Activated gamma-delta T cell treated with anti-CD3 and anti-CD28 coated beads, Interleukin-2, amount 50 U/mL, for 16 hours (primary cell): ENCODE data around the gene G6PC2.
"Not testable (repeated sequence)": the region's sequence is repeated elsewhere in the genome, so short reads cannot be mapped to it uniquely, and the experiment has no call there.

Experiments
- DNase-seq: peaks from one replicate; pipeline ENCODE4 v3.0.0-alpha.2; 2020; ENCODE audit warnings: low read depth

G6PC2 gene

DNA sequence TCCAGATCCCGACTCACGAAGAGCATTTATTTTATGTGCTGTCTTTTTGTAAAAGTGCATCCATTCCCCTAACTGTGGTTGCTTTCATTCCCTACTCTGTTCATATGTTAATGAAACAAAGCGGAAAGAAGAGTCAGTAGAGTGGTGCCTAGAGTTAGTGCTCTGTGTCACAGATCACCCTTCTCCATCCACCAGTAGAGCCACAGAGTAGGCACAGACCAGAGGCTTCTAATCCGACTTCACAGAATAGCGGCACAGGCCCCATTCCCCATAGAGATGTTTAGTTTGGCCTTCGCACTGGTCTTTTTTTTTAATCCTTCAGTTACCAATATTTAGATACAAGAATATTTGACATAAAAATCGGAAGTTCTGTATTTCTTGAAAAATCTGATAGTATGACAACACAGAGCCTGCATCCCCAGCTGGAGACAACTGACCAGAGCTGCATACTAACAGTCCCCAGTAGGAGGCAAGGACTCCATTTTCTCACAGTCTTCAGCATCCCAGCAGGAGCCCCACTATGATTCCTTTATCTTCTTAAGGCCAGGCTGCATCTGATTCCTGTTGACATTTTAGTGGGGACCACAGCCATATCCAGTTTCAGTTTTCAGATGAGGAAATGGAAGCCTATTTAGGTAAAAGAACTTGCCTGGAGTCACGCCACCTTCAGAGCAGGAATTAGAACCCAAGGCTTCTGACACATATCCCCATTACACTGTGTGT is 7.0 kb downstream of the G6PC2 start:
- no peak for DNase-seq

DNA sequence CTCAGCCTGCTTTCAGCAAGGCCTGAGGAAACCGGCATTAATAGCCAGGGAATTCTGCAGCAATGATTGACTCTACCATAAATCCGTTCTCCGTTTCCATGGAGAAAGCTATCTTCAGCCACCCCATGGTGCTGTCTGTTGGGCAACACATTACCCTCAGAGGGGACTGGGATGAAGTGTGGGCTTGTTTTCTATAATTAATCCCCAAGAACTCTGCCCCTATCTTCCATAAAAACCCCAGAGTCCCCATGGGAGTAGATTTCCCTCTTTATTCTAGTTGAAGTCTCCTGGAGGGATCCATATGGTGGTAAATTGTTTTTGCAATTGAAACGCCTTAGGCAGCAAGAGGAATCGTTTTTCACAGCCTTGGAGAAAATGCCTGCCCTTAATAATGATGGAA is 9.2 kb downstream of the G6PC2 start:
- no peak for DNase-seq

DNA sequence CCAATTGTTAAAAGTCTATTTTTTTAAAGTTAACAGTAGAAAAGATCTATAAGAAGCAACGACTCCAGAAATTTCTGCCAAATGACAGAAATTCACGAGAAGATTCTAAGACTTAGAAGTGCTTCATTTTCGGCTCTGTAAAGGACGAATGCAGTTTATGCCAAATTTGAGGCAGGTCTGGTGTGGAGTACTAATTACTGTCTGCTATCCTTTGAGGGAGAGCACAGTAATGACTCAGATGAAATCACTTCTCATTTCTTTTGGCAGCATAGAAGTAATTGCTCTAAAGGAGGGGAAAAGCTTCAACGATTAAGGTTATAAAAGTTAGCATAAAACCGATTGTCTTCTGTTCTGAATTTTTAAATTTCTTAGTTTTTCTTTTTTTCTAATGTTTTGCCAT is 11.4 kb downstream of the G6PC2 start:
- DNase-seq, result no peak

DNA sequence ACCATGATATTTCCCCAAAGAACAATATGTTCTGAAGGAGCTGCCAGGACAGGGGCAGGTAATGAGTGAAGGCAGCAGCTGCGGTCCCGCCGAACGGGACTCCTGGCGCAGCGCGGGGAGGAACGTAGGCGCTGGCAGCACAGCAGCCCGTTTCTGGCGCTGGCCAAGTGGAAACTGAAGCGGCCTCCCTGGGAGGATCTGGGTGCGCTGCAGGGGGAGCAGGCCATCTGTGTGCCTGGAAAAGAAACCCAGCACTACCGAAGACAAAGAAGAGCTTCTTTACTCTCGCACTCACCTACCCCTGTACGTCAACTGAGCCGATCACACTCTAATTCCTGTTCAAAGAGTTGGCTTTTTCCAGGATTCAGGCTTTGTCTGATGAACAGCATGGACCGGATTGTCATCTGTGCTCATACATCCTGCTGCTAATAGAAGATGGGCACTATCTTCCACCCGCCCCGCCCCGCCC is 11.8 kb downstream of the G6PC2 start:
- DNase-seq, result no peak

DNA sequence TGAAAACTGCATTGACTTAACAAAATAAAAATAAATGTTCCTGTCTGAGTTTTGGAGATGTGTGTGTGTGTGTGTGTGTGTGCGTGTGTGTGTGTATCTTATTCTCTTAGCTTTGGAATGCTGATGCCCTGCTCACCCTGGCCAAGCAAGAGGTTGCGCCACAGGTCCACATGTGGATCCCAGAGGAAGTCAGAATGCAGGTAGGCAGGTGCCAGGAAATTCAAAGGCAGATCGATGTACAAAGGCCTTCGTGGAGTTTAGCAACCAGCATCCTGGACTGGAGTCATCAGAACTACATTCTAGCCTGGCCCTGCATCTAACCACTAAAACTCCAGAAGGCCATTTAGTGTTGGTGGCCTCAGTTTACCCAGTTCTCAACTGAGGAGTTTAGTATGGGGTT is 12.4 kb downstream of the G6PC2 start:
- DNase-seq, result no peak

DNA sequence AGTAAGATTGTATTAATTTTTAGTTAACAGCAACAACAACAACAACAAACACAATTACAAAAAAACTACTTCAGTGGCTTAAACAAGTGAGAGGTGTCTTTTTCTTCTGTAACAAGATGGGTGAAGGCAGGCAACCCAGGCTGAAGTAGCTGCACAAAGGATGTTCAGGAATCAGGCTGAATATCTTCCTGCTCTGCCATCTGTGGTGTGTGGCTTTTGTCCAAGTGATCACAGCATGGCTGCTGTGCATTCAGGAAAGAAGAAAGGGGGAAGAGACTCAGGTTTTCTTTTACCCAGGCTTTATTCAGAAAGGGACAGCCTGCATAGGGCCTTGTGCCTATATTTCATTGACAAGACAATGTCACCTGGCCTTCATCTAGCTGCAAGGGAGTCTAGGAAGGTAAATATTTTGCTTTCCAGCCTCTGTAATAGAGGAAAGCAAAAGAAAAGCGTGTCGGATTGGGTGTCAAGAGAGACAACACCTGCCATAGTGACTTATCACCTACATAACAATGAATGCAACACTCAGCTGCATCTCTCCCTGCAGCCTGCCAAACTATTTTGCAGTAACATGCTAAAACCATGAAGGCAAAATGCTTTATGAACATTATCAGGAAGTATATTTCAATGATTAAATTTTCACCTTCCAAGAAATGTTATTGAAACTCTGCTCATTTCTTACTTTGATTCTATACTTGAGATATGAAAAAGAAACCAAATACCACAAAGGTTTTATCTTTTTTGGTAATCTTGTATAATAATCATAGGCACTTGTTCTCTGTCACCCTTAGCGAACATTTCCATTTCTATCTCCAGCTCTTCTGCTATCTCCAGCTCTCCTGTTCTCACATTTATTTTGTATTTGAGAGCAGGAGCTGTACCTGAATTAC is 14.6 kb downstream of the G6PC2 start:
- no peak for DNase-seq

DNA sequence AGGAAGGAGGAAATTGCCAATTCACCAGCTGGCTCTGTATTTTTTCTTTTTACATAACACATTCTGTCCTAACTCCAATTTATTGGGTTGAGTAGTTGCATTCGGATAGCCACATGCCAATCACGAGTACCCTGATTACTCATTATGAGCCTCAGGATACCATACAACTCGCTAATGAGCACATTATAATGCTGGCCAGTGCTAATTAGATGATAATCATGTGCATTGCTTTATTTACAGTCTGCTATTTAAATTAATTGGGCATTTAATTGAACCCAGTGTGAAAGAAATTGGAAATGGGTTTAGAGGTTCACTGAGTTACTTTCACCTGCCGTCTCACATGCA is 15.2 kb downstream of the G6PC2 start:
- DNase-seq, result no peak

DNA sequence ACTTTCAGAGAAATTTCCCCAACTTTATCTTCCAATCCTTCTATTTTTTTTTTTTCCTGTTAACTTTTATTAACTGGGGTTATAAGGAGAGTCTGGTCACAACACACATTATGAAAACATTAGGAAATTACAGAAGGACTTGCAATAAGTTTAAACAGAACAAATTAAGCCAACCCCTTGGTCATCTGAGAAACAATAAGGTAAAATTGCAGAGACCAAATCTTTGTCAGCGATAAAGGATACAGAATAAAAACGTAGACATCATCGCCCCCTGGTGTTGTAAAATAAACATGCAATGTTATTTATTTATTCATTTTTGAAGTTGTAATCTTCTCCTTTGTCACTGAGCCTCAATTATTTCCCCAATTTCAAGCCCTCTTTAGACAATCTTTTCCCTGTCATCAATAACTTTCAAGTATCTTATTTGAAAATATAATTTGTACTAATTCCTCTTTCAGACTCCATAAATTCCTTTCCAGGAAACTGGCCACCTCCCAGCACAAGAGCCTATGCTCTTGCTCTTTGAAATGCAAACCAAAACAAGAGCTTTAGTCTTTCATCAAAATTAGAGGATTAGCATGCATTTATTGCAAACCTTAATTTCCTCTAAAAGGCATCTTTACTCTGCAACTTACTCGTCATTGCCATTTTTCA is 19.5 kb downstream of the G6PC2 start:
- DNase-seq, result no peak

DNA sequence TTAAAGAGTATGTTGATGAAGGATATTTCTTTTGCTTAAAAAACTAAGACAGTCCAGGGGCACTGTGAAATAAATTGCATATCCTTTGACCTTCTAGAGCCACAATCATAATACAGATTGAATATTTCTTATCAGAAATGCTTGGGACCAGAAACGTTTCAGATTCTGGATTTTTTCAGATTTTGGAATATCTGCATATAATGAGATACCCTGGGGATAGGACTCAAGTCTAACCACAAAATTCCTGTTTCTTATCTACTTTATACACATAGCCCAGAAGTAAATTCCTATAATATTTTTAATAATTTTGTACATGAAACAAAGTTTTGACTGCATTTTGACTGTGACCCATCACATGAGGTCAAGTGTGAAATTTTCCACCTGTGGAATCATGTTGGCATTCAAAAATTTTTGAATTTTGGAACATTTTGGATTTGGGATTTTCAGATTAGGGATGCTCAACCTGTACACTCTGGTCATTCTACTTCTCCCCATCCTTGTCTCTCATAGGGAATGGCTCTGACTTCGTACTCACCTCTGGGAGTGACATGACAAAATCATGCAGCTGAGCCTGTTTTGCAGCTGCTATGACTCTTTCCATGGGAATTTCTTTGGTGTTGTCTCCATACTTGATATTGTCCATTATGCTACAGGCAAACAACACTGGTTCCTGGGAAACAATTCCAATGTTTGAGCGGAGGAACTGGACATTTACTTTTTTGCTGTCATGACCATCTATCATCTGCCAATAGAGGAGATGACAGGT is 25.7 kb downstream of the G6PC2 start:
- DNase-seq, result no peak

DNA sequence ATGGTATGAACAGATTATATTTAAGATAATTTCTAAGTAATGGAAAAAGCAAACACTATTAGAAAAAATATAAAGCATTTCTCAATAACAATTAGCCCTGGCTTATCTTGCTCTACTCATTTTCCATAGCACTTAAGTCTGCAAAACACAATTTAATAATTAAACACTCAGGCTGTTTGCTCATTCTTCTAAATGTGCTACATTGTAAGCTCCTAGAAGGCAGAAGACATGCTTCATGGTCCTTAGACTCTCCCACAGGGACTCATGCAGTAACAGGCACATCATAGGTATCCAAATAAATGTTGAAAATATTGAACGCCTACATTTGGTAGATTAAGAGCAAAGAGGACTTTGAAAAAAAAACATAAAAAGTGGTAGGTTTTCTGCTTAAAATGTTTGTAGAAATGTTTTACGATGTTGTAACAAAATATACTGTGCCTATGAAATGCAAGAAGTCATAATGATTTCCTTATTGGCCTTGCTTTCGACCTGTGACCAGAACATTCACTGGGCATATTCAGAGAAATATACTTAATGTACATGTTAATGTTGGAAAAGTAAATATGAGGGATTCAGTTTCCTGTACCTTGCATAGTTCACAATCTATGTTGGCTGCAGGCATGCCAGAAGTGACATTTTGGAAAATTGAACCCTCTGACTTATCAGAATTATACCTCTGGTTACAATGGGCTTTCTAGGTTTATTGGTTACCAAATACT is 27.2 kb downstream of the G6PC2 start:
- DNase-seq, result no peak

DNA sequence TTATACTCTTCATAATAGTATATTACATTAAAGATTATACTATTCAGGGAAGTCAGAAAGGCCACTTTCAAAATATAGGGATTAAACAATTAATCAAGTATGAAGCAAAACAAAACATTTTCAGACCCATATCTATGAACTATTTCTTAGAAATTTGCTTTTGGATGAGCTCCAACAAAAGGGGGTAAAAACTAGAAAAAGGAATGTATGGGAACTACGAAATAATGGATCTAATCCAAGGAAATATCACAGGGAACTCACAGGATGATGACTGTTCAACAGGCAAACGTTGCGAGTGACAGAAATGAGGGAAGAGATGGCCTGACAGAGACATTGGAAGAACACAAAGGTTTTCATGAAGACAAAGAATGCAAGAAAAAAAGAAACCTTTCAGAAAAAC is 27.9 kb downstream of the G6PC2 start:
- DNase-seq, result no peak

DNA sequence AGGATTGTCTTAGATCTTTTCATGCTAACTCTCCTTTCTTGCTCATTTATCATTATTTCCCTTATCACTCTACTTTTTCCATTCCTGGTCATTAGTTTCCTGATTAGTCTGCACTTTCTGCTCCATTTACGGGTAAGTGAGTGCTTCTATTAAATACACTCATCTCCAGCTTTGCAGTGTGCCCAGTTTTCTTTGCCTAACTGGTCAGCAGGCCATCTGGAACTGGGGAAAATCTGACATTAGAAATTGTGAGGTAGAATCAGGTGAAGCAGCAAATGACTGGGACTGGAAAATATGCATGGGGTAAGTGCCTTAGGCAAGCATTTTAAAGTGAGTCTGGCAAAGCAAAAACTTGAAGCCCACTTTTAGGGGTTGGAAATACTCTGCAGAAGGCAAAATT is 29.2 kb downstream of the G6PC2 start:
- DNase-seq, result no peak

DNA sequence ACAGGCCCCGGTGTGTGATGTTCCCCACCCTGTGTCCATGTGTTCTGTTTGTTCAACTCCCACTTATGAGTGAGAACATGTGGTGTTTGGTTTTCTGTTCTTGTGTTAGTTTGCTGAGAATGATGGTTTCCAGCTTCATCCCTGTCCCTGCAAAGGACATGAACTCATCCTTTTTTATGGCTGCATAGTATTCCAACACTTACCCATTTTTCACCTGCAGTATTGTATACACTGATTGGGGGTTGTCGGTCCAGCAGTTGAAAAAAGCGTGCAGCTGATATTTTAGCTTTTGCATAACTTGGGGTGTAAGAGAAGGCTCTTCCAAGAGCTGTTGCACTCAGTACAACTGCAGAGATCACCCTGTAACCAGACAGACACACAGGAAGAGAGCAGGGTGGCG is 31.1 kb downstream of the G6PC2 start:
- DNase-seq, result not testable (repeated sequence)

DNA sequence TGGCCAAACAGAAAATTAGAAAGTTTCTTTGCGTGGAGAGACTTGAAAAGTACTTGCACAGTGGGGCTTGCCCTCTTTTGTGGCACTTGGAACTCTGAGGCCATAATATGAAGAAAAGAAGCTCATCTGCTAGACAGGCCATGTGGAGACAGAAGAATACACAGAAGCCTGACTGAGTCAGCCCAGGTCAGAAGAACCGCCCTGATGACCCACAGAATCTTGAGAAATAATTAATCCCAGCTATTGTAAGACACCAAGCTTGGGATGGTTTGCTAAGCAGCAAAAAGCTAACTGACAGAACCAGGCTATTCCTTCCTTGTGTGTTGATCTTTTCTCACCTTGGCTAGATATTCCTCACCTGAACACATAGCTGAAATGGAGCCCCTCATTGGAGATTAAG is 33.7 kb downstream of the G6PC2 start:
- no peak for DNase-seq

DNA sequence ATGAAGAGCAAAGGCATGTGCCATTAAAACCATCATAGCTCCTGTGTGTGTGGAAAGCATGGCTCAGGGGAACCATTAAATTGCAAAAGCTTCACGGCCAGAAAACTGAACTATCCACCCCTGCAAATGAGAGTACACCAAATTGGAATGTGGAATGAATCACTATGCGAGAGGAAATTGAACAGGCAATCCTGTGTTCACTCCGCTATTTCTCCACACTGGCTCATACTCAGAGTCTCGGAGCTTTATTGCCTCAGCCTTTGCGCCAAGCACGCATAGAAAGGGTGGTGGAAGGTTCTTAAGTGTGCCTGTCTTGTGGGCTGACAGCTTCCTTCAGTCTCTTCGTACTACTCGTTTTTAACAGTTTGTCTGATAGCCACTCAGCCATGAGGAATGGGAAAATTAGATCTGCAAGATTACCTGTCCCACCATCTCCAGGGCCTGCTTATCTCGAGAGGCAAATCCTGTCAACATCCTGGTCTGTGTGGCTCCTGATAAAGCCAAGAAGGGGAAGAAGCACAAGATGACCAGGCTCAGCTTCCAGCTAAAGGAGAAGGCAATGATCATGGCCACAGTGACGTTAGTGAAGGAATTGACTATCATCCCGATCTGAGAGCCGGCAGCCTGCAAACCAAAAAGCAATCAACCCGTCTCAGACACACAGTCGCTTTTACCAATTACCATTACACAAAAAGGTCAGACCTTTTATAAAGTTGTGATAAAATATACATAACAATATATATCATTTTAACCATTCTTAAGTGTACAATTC is 34.9 kb downstream of the G6PC2 start:
- no peak for DNase-seq

DNA sequence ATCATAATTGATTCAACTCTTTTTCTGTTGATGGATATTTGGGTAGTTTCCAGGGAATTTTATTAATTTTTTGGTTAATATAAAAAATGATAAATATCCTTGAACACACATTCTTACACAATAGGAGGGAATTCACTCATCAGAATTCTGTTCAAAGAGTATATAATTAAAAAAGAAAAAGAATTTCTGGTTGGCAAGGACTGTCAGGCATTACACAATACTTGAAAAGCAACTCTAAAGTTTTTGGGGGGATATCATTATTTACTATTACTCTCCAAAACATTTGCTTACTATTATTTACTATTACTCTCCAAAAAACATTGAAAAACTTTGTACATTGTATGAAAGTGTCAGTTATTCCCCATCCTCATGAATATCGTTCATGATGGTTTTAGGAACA is 38.0 kb downstream of the G6PC2 start:
- no peak for DNase-seq

DNA sequence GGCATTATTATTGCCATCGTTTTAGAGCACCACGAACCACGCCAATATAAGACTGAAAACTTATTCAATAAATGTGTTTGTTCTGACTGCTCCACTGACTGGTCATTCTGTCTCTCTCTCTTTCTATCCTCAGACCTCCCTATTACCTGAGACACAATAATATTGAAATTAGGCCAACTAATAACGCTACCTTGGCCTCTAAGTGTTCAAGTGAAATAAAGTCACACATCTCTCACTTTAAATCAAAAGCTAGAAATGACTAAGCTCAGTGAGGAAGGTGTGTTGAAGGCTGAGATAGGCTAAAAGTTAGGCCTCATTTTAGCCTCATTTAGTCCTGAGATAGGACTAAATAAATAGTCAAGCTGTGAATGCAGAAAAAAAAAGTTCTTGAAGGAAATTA is 38.8 kb downstream of the G6PC2 start:
- no peak for DNase-seq

DNA sequence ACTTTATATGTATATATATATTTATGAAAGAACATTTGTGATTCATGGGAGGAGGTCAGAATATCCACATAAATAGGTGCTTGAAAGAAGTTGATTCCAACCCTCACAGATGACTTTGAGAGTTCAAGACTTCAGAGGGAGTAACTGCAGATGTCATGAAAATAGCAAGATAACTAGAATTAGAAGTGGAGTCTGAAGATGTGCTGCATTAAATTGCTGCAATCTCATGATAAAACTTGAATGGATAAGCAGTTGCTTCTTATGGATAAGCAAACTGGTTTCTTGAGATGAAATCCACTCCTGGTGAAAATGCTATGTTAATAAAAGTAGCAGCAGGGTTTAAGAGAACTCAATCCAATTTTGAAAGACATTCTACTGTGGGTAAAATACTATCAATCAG is 40.2 kb downstream of the G6PC2 start:
- no peak for DNase-seq

DNA sequence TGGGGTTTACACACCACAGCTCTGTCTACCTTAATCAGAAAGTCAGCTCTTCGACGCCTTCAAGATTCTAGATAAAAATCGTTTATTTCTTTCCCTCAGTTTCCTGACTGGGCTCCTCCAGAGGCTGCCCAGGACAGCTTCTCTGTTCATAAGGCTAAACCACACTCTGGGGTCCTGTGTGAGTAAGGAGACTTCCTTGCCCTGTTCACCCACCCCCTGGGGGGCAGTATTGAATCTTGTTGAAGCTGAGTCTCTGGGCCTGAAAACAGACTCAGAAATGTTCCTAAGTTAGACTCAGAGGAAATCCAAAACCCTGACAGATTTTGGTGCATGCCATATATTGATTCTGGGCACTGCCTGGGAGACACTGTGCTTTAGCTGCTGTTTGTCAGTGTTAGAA is 43.0 kb downstream of the G6PC2 start:
- no peak for DNase-seq

DNA sequence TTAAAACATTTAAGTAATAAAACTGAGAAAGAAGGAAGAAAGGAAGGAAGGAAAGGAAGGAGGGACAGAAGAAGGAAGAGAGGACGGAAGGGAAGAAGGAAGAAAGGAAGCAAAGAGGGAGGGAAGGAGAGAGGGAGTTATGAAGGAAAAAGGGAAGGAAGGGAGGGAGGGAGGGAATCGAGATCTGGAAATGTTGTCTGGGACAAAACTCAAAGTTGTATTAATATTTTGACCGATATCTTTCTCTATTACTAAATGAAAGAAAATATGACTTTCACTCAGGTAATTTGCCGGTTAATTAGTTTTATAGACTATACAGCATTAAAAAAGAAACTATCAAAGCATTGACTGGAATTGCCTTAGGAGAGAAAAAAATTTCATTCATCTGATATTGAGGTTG is 44.4 kb downstream of the G6PC2 start:
- no peak for DNase-seq
